IMR-90 (cell line): ENCODE results near the gene PCDHA11. TPM values are rescaled to one million over a fixed set of nuclear protein-coding genes. Genes with fewer than 3 reads are reported as not detected.

Experiments used
- ATAC-seq: fragments of 200-7000 bp; cut with Tn5 transposase; 2 replicates; pipeline ENCODE4 v1.9.1; 2020; ENCODE audit warnings: low read depth, mild to moderate bottlenecking, moderate library complexity
- BruUV-seq: library from RNA; stranded (reverse); fragments of 400-500 nt; replicated peaks from 2 replicates; lab custom pipeline; 2021; lab: Mats Ljungman, UMichigan
- CTCF ChIA-PET: fragments of 300-600 bp; formaldehyde crosslinking; extraction: SDS; loops from one replicate; lab custom pipeline; 2021; ENCODE audit warnings: antibody characterized with exemption; lab: Yijun Ruan, JAX
- POLR2A ChIA-PET: fragments of 300-600 bp; sonication (Branson Sonifier 250); formaldehyde crosslinking; loops from one replicate; lab custom pipeline; 2022; ENCODE audit warnings: antibody characterized with exemption; ENCODE audit not compliant: unreplicated experiment; lab: Charles Lee
- DNase-seq: peaks from one replicate; pipeline ENCODE4 v3.0.0; 2013
- H2AFZ ChIP-seq: replicated peaks from 2 replicates; pipeline ENCODE3; 2013; ENCODE audit warnings: low read length, mild to moderate bottlenecking; ENCODE audit not compliant: poor library complexity
- H2AK5ac ChIP-seq: 2 replicates; pipeline ENCODE4 v1.6.1; 2013; ENCODE audit warnings: low read depth, low read length, inconsistent platforms
- H2AK9ac ChIP-seq: replicated peaks from 2 replicates; pipeline ENCODE3; 2013; ENCODE audit warnings: mild to moderate bottlenecking, low read depth, low read length, moderate library complexity; ENCODE audit not compliant: poor library complexity
- H2BK120ac ChIP-seq: 2 replicates; pipeline ENCODE4 v1.6.1; 2013; ENCODE audit warnings: low read depth, low read length, inconsistent platforms
- H2BK15ac ChIP-seq: 3 replicates; pipeline ENCODE4 v1.6.1; 2013; ENCODE audit warnings: low read depth, low read length, inconsistent platforms
- H2BK20ac ChIP-seq: 2 replicates; pipeline ENCODE4 v1.6.1; 2013; ENCODE audit warnings: low read depth, mild to moderate bottlenecking, inconsistent platforms, low read length, moderate library complexity
- H2BK5ac ChIP-seq: 2 replicates; pipeline ENCODE4 v1.6.1; 2013; ENCODE audit warnings: mild to moderate bottlenecking, low read depth, low read length, inconsistent platforms; ENCODE audit not compliant: poor library complexity, severe bottlenecking
- H3K14ac ChIP-seq: replicated peaks from 2 replicates; pipeline ENCODE4 v1.6.1; 2013; ENCODE audit warnings: low read depth, low read length, inconsistent platforms
- H3K18ac ChIP-seq: 2 replicates; pipeline ENCODE4 v1.6.1; 2013; ENCODE audit warnings: low read depth, low read length, control low read depth
- H3K23ac ChIP-seq: 2 replicates; pipeline ENCODE4 v1.6.1; 2013; ENCODE audit warnings: low read depth, low read length, inconsistent platforms
- H3K27ac ChIP-seq: 2 replicates; pipeline ENCODE4 v1.5.1; 2013; ENCODE audit warnings: mild to moderate bottlenecking, control low read depth, low read length; ENCODE audit not compliant: insufficient read depth
- H3K27me3 ChIP-seq: 2 replicates; pipeline ENCODE4 v1.6.1; 2013; ENCODE audit warnings: low read length; ENCODE audit not compliant: control insufficient read depth, insufficient read depth
- H3K36me3 ChIP-seq: 2 replicates; pipeline ENCODE4 v1.6.1; 2013; ENCODE audit warnings: low read length, mixed read lengths; ENCODE audit not compliant: control insufficient read depth, insufficient read depth
- H3K4ac ChIP-seq: 2 replicates; pipeline ENCODE4 v1.6.1; 2013; ENCODE audit warnings: low read depth, low read length, inconsistent platforms
- H3K4me1 ChIP-seq: 2 replicates; pipeline ENCODE4 v1.6.1; 2013; ENCODE audit warnings: low read length, mixed read lengths; ENCODE audit not compliant: control insufficient read depth, insufficient read depth
- H3K4me2 ChIP-seq: 2 replicates; pipeline ENCODE4 v1.6.1; 2013; ENCODE audit warnings: low read depth, mild to moderate bottlenecking, control low read depth, low read length, moderate library complexity
- H3K4me3 ChIP-seq: 2 replicates; pipeline ENCODE4 v1.5.1; 2013; ENCODE audit warnings: low read depth, mild to moderate bottlenecking, control low read depth, low read length, moderate library complexity; ENCODE audit not compliant: insufficient read depth
- H3K56ac ChIP-seq: 2 replicates; pipeline ENCODE4 v1.6.1; 2013; ENCODE audit warnings: low read length, inconsistent platforms; ENCODE audit not compliant: insufficient read depth; ENCODE audit errors: extremely low read depth
- H3K79me1 ChIP-seq, 2 experiments: 2 replicates each; pipeline ENCODE4 v1.6.1; 2013; ENCODE audit warnings: low read length in 2 of 2, inconsistent platforms in 1 of 2, low read depth in 1 of 2
- H3K9ac ChIP-seq: 2 replicates; pipeline ENCODE4 v1.6.1; 2013; ENCODE audit warnings: low read depth, low read length, control low read depth
- H3K9me1 ChIP-seq: 2 replicates; pipeline ENCODE4 v1.6.1; 2013; ENCODE audit warnings: low read length, inconsistent platforms; ENCODE audit not compliant: insufficient read depth
- H3K9me3 ChIP-seq: 2 replicates; pipeline ENCODE4 v1.6.1; 2013; ENCODE audit warnings: low read length; ENCODE audit not compliant: control insufficient read depth, insufficient read depth
- H4K20me1 ChIP-seq: 2 replicates; pipeline ENCODE4 v1.6.1; 2013; ENCODE audit warnings: low read length, inconsistent platforms; ENCODE audit not compliant: insufficient read depth
- H4K5ac ChIP-seq: 2 replicates; pipeline ENCODE4 v1.6.1; 2013; ENCODE audit warnings: mild to moderate bottlenecking, low read depth, low read length, control low read depth
- H4K8ac ChIP-seq, 2 experiments: 2 replicates each; pipeline ENCODE4 v1.6.1; 2013; ENCODE audit warnings: low read depth in 2 of 2, low read length in 2 of 2, control low read depth in 1 of 2, inconsistent platforms in 1 of 2
- H4K91ac ChIP-seq: 2 replicates; pipeline ENCODE4 v1.6.1; 2013; ENCODE audit warnings: low read depth, low read length, inconsistent platforms; ENCODE audit not compliant: insufficient read depth
- BHLHE40 ChIP-seq: fragments of 150-350 bp; IDR thresholded peaks from 2 replicates; pipeline ENCODE4 v1.6.1; 2016; ENCODE audit warnings: mild to moderate bottlenecking, low read depth, low read length
- CHD1 ChIP-seq: IDR thresholded peaks from 2 replicates; pipeline ENCODE4 v1.6.1; 2012; ENCODE audit warnings: low read depth, low read length, improper control_type of control experiment
- CTCF ChIP-seq: conservative IDR thresholded peaks from 2 replicates; pipeline ENCODE4 v1.5.1; 2012; ENCODE audit warnings: mild to moderate bottlenecking, low read depth, low read length, improper control_type of control experiment
- ELK1 ChIP-seq: fragments of 150-350 bp; IDR thresholded peaks from 2 replicates; pipeline ENCODE4 v1.6.1; 2016; ENCODE audit warnings: low read depth, mild to moderate bottlenecking, low read length, moderate library complexity, borderline replicate concordance
- MAFK ChIP-seq: IDR thresholded peaks from 2 replicates; pipeline ENCODE4 v1.6.1; 2012; ENCODE audit warnings: low read depth, low read length, improper control_type of control experiment
- MAZ ChIP-seq: IDR thresholded peaks from 2 replicates; pipeline ENCODE4 v1.6.1; 2012; ENCODE audit warnings: low read depth, mild to moderate bottlenecking, low read length, improper control_type of control experiment, moderate library complexity, borderline replicate concordance
- MXI1 ChIP-seq: IDR thresholded peaks from 2 replicates; pipeline ENCODE4 v1.6.1; 2012; ENCODE audit warnings: low read depth, mild to moderate bottlenecking, low read length, moderate library complexity, borderline replicate concordance
- NFE2L2 ChIP-seq: fragments of 150-350 bp; IDR thresholded peaks from 2 replicates; pipeline ENCODE4 v1.6.1; 2016; ENCODE audit warnings: low read depth, mild to moderate bottlenecking, low read length
- POLR2A ChIP-seq: IDR thresholded peaks from 2 replicates; pipeline ENCODE4 v1.6.1; 2012; ENCODE audit warnings: mild to moderate bottlenecking, low read depth, low read length
- RAD21 ChIP-seq: IDR thresholded peaks from 2 replicates; pipeline ENCODE4 v1.6.1; 2012; ENCODE audit warnings: low read length, improper control_type of control experiment
- RCOR1 ChIP-seq: IDR thresholded peaks from 2 replicates; pipeline ENCODE4 v1.6.1; 2012; ENCODE audit warnings: mild to moderate bottlenecking, low read length, improper control_type of control experiment; ENCODE audit not compliant: insufficient replicate concordance
- SMC3 ChIP-seq: fragments of 150-350 bp; IDR thresholded peaks from 2 replicates; pipeline ENCODE4 v1.6.1; 2016; ENCODE audit warnings: low read depth, mild to moderate bottlenecking, antibody characterized with exemption, low read length, moderate library complexity
- USF2 ChIP-seq: fragments of 150-350 bp; IDR thresholded peaks from 2 replicates; pipeline ENCODE4 v1.6.1; 2017; ENCODE audit warnings: mild to moderate bottlenecking, antibody characterized with exemption, low read length, low read depth
- WGBS, 2 experiments: methylation state at CpG; one replicate each; pipeline versions ENCODE4 v1.1.5 to v1.1.7; 2013; ENCODE audit warnings: missing lambda C conversion rate in 2 of 2; ENCODE audit not compliant: insufficient read length in 1 of 2; ENCODE audit errors: extremely low coverage in 2 of 2; 5-methylcytosine and 5-hydroxymethylcytosine counted together
- dilution Hi-C: fragments of 300-500 bp; cut with HindIII; formaldehyde crosslinking; loops from one replicate; pipeline ENCODE4 v1.14.3; 2018; ENCODE audit warnings: low sequenced_read_pairs; ENCODE audit not compliant: unreplicated experiment
- in situ Hi-C: fragments of 300-500 bp; cut with MboI; formaldehyde crosslinking; loops from 3 replicates; pipeline ENCODE4 v1.14.3; 2019; ENCODE audit warnings: low sequenced_read_pairs, inconsistent platforms, mixed read lengths
- intact Hi-C: fragments of 100-400 bp; cut with micrococcal nuclease; formaldehyde crosslinking; loops from 2 replicates; pipeline ENCODE4 v1.10.0; 2022
- polyA plus RNA-seq, 3 experiments: library from polyadenylated mRNA; depleted of rRNA; stranded (reverse); fragments of >200 nt; gene quantifications; 2 replicates each; pipeline ENCODE4 v1.2.3, GENCODE V29; 2012; ENCODE audit warnings: low replicate concordance in 1 of 3
- total RNA-seq: library from RNA; depleted of rRNA; stranded (reverse); fragments of >200 nt; gene quantifications from 2 replicates; pipeline ENCODE4 v1.2.3, GENCODE V29; 2012

The PCDHA11 gene
- total and polyA plus RNA-seq, 2 of the 4 experiments (the other 2 are of a cell fraction): under 0.01 TPM; not detected in 1

GRCh38 chr5:140916325-140916724 lies 47.6 kb downstream of the PCDHA11 start:
- Histone ChIP-seq H3K18ac (no peak overlapping the region), H2BK15ac (no peak overlapping the region), H4K91ac (no peak overlapping the region), H3K36me3 (no peaks in the 10 kb centered on the region), H3K27ac (no peak overlapping the region), H3K56ac (no peak overlapping the region), H2BK20ac (no peak overlapping the region), H2AFZ (no peak overlapping the region), H3K4me1 (no peaks in the 10 kb centered on the region), H3K27me3 (no peaks in the 10 kb centered on the region), H3K23ac (no peak overlapping the region), H3K79me1 (no peaks in the 10 kb centered on the region), H3K4ac (no peak overlapping the region), H2BK5ac (no peak overlapping the region), H2BK120ac (no peak overlapping the region), H4K5ac (no peak overlapping the region), H4K8ac (no peak overlapping the region), H4K20me1 (no peaks in the 10 kb centered on the region), H2AK5ac (no peak overlapping the region), H3K9ac (no peak overlapping the region), H3K9me3 (peaks cover 18% of the 10 kb centered on the region), H3K14ac (no peak overlapping the region), H3K9me1 (no peaks in the 10 kb centered on the region), H3K4me2 (no peak overlapping the region), H3K4me3 (no peak overlapping the region), H2AK9ac (no peak overlapping the region)
- DNase-seq: no peak
- in situ Hi-C loops: no loop called here
- CTCF ChIA-PET: no interaction called here
- dilution Hi-C loops: no loop called here
- intact Hi-C loops: no loop called here
- TF ChIP-seq SMC3 (no peak), POLR2A (no peak), NFE2L2 (no peak), BHLHE40 (no peak), MXI1 (no peak), CTCF (no peak), MAFK (no peak), RCOR1 (no peak), USF2 (no peak), CHD1 (no peak), ELK1 (no peak), MAZ (no peak), RAD21 (no peak)
- no CpG with 5 or more reads among the region's 1 CpG for WGBS, 2 experiments
- no TSS peak for BruUV-seq
- POLR2A ChIA-PET: no interaction called here
- no peak for ATAC-seq
